ENCODE results near the gene FAM13A. TPM values are rescaled to one million over a fixed set of nuclear protein-coding genes. Genes with fewer than 3 reads are reported as not detected.

The FAM13A gene
- total and polyA plus RNA-seq, 2 of the 13 experiments (the other 11 are each of a cell fraction or from before 2014, with no cell fraction given), result 1.2 to 36.2 TPM

- TF ChIP-seq AHDC1 (CRISPR knock-in tag; IDR thresholded peaks at IDR 0.05; ENCODE audit: borderline replicate concordance), result no peak
- no peak for TF ChIP-seq HBP1 (CRISPR knock-in tag; IDR thresholded peaks at IDR 0.05; ENCODE audit: low read depth)
- TF ChIP-seq EEA1 (CRISPR knock-in tag; IDR thresholded peaks at IDR 0.05; ENCODE audit: borderline replicate concordance), result no peak
- TF ChIP-seq HHEX (CRISPR knock-in tag; IDR thresholded peaks at IDR 0.05), result no peak
- no peak for TF ChIP-seq MEIS2 (CRISPR knock-in tag; IDR thresholded peaks at IDR 0.05)
- TF ChIP-seq MTERF4 (CRISPR knock-in tag; IDR thresholded peaks at IDR 0.05), result no peak
- TF ChIP-seq PBX2 (CRISPR knock-in tag; IDR thresholded peaks at IDR 0.05), result no peak
- no peak for TF ChIP-seq TBX3 (IDR thresholded peaks at IDR 0.05; ENCODE audit: borderline replicate concordance)
- no peak for TF ChIP-seq PRDM10 (CRISPR knock-in tag; IDR thresholded peaks at IDR 0.05; ENCODE audit: low read depth)
- no peak for TF ChIP-seq ZBTB10 (CRISPR knock-in tag; IDR thresholded peaks at IDR 0.05; ENCODE audit: borderline replicate concordance)
- no peak for TF ChIP-seq FOXC1 (CRISPR knock-in tag; IDR thresholded peaks at IDR 0.05; ENCODE audit: borderline replicate concordance)
Measured at GRCh38 chr4:88759039-88759894, 297.7 kb downstream of the FAM13A start (continued).
